ENCODE results near the gene TEAD1. TPM values are rescaled to one million over a fixed set of nuclear protein-coding genes. Genes with fewer than 3 reads are reported as not detected.

TEAD1 gene
- total and polyA plus RNA-seq, 10 of the 15 experiments (the other 5 are each of a cell fraction or from before 2014, with no cell fraction given), result 0.01 to 0.59 (median 0.04) TPM; not detected in 6

DNA sequence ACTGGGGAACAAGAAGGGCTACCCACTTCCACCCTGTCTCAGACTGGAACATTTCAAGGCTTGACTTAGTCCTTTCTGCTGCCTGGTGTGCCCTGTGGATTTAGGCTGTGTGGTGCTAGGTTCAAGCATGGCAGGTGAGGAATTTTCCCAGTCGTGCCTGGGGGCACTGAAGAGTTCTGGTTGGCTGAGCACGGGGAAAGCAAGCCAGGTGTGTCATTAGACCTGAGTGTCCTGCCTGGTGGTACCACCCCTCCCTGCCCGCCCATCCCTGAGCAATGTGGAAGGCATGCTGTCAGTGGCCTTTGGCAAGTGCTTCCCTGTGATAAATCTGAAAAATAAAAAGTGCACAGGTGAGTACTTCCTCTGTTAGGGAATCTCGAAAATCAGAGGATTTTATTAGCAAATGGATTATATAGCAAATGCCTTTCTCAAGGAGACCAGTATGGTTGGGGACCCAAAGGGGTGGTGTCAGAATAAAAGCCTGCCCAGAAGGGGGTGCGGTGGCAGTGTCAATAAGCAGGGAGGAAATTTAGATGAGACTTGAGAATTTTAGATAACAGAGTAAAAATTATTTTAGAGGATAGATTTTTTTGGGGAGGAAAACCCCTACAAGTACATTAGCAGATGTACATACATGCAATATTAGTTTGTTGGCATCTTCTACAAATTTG is 22.8 kb downstream of the TEAD1 start:
- FAIRE-seq, result no peak
- H3K9ac ChIP-seq (ENCODE audit: control insufficient read depth, insufficient read depth, low read length), result no peak overlapping the region
- no peak for ATAC-seq
- H3K36me3 ChIP-seq (ENCODE audit: control insufficient read depth in 2 of 2, insufficient read depth in 2 of 2, low read length in 1 of 2), result no peaks in the 10 kb centered on the region
- in situ Hi-C loops (cut with MboI), result no loop called here
- H3K9me3 ChIP-seq (replicated peaks; ENCODE audit: control insufficient read depth, insufficient read depth, low read length), result no peaks in the 10 kb centered on the region
- H3K79me2 ChIP-seq (ENCODE audit: control insufficient read depth, insufficient read depth, low read length), result no peaks in the 10 kb centered on the region
- ChIA-PET SMC1A (ENCODE audit: uncharacterized antibody, unreplicated experiment) (no interaction called here), POLR2A (no interaction called here), CTCF (no interaction called here), RAD21 (ENCODE audit: unreplicated experiment) (no interaction called here)
- DNase-seq (ENCODE audit: low read depth, low spot score), result no peak
- no peak overlapping the region for H3K4me3 ChIP-seq
- H2AFZ ChIP-seq (ENCODE audit: control insufficient read depth, low read depth, low read length), result no peak overlapping the region
- 29% methylated on average over 5 of the region's 5 CpGs for WGBS (ENCODE audit: insufficient coverage, insufficient replicate concordance, low lambda C conversion rate, missing lambda C conversion rate)
- H4K20me1 ChIP-seq (ENCODE audit: control insufficient read depth, insufficient read depth), result no peaks in the 10 kb centered on the region
- no peak overlapping the region for H3K4me2 ChIP-seq (ENCODE audit: control insufficient read depth, insufficient read depth)
- no peak for TF ChIP-seq SUZ12 (IDR thresholded peaks at IDR 0.05; ENCODE audit: unreplicated experiment)
- no peak for TF ChIP-seq SREBF2 (IDR thresholded peaks at IDR 0.05; ENCODE audit: low read length)
- no peak for TF ChIP-seq ZNF274 (IDR thresholded peaks at IDR 0.05; ENCODE audit: insufficient read depth, insufficient read length)
- TF ChIP-seq RBBP5 (conservative IDR thresholded peaks at IDR 0.05), result no peak
- TF ChIP-seq ETV6 (conservative IDR thresholded peaks at IDR 0.05 in 1 of 2, IDR thresholded peaks at IDR 0.05 in 1 of 2; ENCODE audit: borderline replicate concordance in 1 of 2, low read depth in 1 of 2), result no peak
- TF ChIP-seq, protein P1, sequence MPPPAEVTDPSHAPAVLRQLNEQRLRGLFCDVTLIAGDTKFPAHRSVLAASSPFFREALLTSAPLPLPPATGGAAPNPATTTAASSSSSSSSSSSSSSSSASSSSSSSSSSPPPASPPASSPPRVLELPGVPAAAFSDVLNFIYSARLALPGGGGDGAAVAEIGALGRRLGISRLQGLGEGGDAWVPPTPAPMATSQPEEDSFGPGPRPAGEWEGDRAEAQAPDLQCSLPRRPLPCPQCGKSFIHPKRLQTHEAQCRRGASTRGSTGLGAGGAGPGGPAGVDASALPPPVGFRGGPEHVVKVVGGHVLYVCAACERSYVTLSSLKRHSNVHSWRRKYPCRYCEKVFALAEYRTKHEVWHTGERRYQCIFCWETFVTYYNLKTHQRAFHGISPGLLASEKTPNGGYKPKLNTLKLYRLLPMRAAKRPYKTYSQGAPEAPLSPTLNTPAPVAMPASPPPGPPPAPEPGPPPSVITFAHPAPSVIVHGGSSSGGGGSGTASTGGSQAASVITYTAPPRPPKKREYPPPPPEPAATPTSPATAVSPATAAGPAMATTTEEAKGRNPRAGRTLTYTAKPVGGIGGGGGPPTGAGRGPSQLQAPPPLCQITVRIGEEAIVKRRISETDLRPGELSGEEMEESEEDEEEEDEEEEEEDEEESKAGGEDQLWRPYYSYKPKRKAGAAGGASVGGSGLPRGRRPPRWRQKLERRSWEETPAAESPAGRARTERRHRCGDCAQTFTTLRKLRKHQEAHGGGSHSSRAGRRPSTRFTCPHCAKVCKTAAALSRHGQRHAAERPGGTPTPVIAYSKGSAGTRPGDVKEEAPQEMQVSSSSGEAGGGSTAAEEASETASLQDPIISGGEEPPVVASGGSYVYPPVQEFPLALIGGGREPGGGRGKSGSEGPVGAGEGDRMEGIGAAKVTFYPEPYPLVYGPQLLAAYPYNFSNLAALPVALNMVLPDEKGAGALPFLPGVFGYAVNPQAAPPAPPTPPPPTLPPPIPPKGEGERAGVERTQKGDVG (CRISPR knock-in tag; IDR thresholded peaks at IDR 0.05), result no peak
- TF ChIP-seq, protein P2, sequence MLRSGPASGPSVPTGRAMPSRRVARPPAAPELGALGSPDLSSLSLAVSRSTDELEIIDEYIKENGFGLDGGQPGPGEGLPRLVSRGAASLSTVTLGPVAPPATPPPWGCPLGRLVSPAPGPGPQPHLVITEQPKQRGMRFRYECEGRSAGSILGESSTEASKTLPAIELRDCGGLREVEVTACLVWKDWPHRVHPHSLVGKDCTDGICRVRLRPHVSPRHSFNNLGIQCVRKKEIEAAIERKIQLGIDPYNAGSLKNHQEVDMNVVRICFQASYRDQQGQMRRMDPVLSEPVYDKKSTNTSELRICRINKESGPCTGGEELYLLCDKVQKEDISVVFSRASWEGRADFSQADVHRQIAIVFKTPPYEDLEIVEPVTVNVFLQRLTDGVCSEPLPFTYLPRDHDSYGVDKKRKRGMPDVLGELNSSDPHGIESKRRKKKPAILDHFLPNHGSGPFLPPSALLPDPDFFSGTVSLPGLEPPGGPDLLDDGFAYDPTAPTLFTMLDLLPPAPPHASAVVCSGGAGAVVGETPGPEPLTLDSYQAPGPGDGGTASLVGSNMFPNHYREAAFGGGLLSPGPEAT (IDR thresholded peaks at IDR 0.05; ENCODE audit: low read depth), result no peak
- no peak for TF ChIP-seq FOXK2 (IDR thresholded peaks at IDR 0.05)
- no TSS peak for BruUV-seq (replicated peaks)
- intact Hi-C loops (cut with micrococcal nuclease; ENCODE audit: unreplicated experiment), result no loop called here
- H3K4me1 ChIP-seq (ENCODE audit: control insufficient read depth, insufficient read depth, low read length), result no peaks in the 10 kb centered on the region
- H3K27ac ChIP-seq (ENCODE audit: control insufficient read depth, insufficient read depth), result no peak overlapping the region
- peaks cover 2 to 8% of the 10 kb centered on the region in 2 experiments for H3K27me3 ChIP-seq (replicated peaks in 1 of 2; ENCODE audit: control insufficient read depth in 2 of 2, insufficient read depth in 2 of 2, low read length in 1 of 2)
